HL-60 (cell line): ENCODE measurements around the gene ANKRD12.

Source experiments
- DNase-seq, 2 experiments: peaks; one replicate each; pipeline ENCODE4 v3.0.0-alpha.2; 2010 to 2020; ENCODE audit warnings: low read depth in 1 of 2, low spot score in 1 of 2
- H3K27ac ChIP-seq: fragments of 250-450 bp; sonication (Bioruptor Pico); replicated peaks from 2 replicates; pipeline ENCODE4 v1.5.1; 2020; ENCODE audit warnings: mild to moderate bottlenecking, moderate library complexity
- H3K27me3 ChIP-seq: fragments of 250-450 bp; sonication (Bioruptor Pico); 2 replicates; pipeline ENCODE4 v1.5.1; 2021; ENCODE audit warnings: mild to moderate bottlenecking, moderate library complexity; ENCODE audit not compliant: insufficient read depth, poor library complexity, severe bottlenecking
- H3K4me3 ChIP-seq: replicated peaks from 2 replicates; pipeline ENCODE4 v1.5.1; 2011; ENCODE audit warnings: mild to moderate bottlenecking, control low read depth, low read length; ENCODE audit not compliant: insufficient read depth
- CTCF ChIP-seq: IDR thresholded peaks from one replicate; pipeline ENCODE4 v1.5.1; 2011; ENCODE audit warnings: low read length, control low read depth, inconsistent platforms; ENCODE audit not compliant: insufficient read depth
- GABPA ChIP-seq: IDR thresholded peaks from 2 replicates; pipeline ENCODE4 v1.6.1; 2012; ENCODE audit warnings: low read depth
- POLR2AphosphoS5 ChIP-seq: IDR thresholded peaks from 2 replicates; pipeline ENCODE4 v1.6.1; 2012; ENCODE audit warnings: low read depth
- REST ChIP-seq: IDR thresholded peaks from 2 replicates; pipeline ENCODE4 v1.6.1; 2012; ENCODE audit warnings: low read depth; ENCODE audit not compliant: insufficient replicate concordance
- SPI1 ChIP-seq: IDR thresholded peaks from 2 replicates; pipeline ENCODE4 v1.6.1; 2012; ENCODE audit warnings: low read depth, mild to moderate bottlenecking, borderline replicate concordance

ANKRD12 gene

GRCh38 chr18:9103376-9103873 lies 33.2 kb upstream of the ANKRD12 start:
- peak overlapping the region; percentile 69 for H3K4me3 ChIP-seq
- peak overlapping the region; percentile 93 for H3K27ac ChIP-seq
- TF ChIP-seq GABPA, result no peak
- TF ChIP-seq SPI1, result no peak
- no peak for TF ChIP-seq CTCF
- TF ChIP-seq REST, result no peak
- no peak for TF ChIP-seq POLR2AphosphoS5
- no peaks in the 10 kb centered on the region for H3K27me3 ChIP-seq
- DNase-seq, result no peak

- Histone ChIP-seq H3K27ac (0 out of 2 replicates have a peak overlapping the region, but pooled peaks have one; percentile 2), H3K27me3 (no peaks in the 10 kb centered on the region), H3K4me3 (peak overlapping the region; percentile 69)
- DNase-seq, result no peak
- TF ChIP-seq SPI1 (no peak), GABPA (no peak), POLR2AphosphoS5 (no peak), REST (no peak), CTCF (no peak)
Measured at GRCh38 chr18:9104244-9104901, 32.2 kb upstream of the ANKRD12 start.

GRCh38 chr18:9105420-9105819 lies 31.2 kb upstream of the ANKRD12 start:
- no peak for DNase-seq
- H3K27ac ChIP-seq, result no peak overlapping the region
- peak overlapping the region; percentile 6; the same call in 1 of the 2 replicates for H3K4me3 ChIP-seq
- H3K27me3 ChIP-seq, result no peaks in the 10 kb centered on the region
- TF ChIP-seq GABPA, result no peak
- no peak for TF ChIP-seq SPI1
- no peak for TF ChIP-seq CTCF
- no peak for TF ChIP-seq POLR2AphosphoS5
- no peak for TF ChIP-seq REST
